HG02840 (cell line): ENCODE results near the gene ARFIP1.

Experiments
- ATAC-seq: cut with Tn5 transposase; IDR thresholded peaks from one replicate; pipeline ENCODE4 v1.9.1; 2021; ENCODE audit warnings: mild to moderate bottlenecking, moderate library complexity, moderate number of reproducible peaks; ENCODE audit not compliant: unreplicated experiment, low FRiP score

The ARFIP1 gene

DNA sequence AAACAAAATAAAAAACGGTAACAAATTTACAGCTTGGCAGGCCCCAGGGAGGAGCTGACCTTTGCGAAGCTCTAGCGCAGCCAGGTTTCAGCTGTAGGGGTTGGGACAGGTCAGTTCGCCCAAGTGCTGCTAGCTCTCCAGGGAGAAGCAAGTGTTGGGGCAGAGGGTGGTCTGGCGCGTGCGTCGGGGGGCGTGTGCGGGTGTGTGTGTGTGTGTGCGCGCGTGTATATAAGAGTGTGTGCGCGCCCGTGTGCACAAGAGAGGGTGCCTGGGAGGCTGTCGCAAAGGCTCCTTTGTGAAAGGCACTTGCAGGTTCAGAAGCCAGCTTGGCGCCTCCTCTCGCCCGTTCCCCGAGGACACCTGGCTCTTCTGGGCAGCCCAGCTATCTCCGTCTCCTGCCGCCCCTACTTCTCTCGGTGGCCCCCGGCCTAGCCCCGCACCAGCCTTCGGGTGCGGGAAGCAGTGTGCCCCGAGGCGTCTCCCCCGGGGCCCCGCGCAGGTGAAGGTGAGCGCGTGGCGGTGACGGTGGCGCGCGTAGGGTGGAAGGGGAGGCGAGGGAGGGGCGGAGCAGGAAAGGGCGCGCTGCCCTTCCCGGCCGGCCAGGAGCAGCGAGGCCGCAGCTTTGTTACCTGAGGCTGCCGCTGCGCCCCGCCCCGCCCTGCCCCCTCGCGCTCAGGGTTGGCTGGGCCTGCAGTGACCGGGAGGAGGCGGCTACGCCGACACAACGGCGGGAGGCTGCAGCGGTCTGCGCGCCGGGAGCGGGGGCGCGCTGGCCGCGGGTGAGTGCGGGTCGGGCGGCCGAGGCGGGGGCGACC lies 156.1 kb downstream of the ARFIP1 start, which contains the start of gene FHDC1:
Gene FHDC1 (plus strand): TSS at position 693 of the 815 bp plus-strand sequence. CDS start 6,735 bp downstream, outside the sequence.
- ATAC-seq = no peak

DNA sequence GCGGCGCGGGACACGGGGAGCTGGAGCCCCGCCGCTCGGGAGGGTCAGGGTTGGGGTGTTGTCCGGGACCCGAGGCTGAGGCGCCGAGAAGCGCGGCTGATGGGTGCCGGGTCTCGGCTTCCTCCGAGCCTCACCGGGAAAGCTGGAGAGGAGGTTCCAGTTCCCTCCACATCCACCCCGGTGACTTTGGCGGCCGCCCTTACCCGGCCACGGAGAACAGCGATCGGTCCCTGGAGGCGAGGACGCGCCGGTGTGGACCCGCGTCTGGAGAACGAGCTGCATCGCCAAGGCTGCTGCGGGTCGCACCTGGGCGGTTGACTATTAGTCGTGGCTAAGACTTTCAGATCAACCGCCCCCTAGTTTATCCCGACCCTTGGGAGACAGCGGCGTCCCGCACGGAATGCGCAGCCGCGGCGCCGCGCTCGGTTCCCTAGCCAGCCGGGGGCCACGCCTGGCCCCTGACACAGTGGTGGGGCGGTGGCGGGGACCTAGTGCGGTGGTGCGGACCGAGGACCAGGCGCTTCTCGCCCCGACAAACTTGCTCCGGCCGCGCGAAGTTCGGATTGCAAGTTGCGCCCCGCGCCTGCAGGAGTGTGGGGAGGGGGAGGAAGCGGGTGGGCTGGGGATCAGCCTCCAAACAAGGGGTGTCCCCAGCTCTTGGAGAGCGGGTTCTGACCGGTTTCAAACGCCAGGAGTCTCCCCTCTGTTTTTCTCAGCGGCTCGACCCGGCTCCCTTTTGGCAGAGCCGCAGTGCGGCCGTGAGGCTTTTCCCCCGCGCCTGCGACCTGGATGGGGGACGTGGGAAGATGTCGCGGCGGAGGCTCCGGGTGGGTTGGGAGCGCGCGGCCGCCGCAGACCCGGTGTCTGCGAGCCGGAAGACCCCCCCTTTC lies 156.9 kb downstream of the ARFIP1 start:
- ATAC-seq = no peak

DNA sequence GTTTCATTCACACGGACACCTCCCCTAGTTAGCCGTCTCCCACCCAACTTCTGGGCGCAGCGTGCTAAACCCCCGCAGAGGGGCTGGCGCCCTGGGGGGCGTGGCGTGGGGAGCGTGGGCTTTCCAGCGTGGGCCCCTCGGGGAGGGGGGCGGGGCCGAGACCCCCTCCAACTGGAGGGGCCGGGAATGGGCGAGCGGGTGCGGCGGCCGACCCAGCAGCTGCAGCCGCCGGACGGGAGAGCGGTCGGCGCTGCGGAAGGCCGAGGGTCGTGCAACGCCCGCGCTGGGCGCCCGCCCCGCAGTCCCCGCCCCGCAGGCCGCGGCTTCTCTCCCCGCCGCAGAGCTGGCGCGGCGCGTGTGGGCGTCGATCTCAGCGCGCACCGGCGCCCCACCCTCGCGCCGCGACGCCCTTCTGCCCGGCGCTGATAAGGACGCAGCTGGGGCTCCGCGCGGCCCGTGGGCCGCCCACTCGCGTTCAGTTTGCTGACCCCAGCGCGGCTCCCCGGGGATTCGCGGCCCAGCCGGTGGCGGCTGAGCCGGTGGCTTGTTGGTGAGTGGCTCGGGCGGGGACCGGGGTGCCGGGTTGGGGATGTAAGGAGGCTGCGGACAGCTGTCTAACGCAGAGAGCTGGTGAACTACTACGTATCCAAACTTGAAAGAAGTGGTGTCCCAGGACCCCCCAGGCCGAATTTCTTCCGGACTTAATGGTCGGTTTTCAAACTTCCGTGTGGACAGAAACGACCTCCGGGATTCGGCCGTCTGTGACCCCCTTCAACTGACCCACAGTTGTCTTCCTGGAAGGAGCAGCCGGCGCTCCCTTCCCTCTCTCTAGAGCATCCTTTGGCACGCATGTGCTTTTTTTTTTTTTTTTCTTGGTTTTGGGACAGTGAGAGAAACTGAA lies 157.8 kb downstream of the ARFIP1 start:
- ATAC-seq = no peak

DNA sequence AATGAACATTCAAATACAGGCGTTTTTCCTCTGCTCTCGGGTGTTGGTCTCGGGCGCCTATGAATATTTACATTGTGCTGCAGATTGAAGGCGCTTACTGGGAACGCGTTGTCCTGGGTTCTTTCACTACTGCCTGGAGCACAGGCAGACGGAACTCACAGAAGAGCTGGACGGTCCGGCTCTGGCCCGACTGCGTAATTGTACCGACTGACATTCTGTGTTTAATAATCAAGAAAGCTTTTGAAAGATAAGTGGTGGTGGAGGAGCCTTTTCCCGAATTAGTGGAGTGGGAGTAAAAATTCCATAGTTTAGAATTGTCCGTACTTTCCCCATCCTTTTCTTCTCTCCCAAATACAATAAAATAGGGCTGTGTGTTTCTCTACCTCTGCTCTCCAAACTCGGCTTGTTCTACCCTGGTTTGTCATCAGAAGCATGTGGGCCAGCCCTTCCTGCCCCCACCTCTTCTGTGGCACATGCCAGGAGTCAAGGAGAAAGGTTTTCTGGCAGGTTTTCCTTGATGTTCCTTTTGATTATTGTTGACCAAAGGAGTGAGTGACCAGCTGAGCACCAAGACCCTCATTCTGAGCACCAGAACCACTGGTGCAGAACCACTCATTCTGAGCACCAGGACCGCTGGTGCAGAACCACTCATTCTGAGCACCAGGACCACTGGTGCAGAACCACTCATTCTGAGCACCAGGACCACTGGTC lies 158.6 kb downstream of the ARFIP1 start:
- ATAC-seq = no peak

DNA sequence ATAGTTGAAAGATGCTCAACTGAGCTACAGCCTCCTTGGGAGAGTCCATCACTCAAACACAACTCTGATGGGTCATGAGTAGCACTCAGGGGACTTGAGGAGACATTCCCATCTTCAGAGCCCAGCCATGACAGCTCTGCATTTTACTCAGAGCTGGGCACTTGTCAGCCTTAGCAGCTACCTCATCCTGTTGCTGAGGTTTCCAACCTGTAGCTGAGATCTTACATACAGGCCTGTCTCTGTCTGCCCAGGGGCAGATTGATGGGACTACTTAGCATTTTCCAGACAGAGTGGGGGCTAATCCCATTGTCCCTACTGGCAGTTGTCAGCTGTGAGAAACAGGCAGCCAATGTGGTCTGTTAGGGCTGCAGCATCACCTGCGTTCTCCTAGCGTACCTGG lies 159.9 kb downstream of the ARFIP1 start:
- no peak for ATAC-seq

DNA sequence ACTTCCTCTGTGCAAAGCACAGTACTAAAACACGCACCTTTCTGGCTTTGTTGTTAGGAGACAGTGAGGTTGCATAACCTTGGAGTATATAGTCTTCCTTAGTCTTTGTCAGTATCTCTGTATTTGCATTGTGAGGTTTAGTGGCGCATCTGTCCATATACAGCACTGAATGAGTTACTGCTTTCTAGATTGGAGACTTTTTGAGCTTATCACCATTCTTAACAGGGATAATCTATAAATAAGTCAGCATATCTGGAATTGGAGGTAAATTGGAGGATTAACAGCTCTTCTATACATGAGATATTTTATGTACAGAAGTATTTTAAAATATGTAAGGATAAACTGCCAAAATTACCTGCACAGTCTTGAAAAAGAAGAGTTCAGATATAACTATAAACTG lies 160.7 kb downstream of the ARFIP1 start:
- no peak for ATAC-seq

DNA sequence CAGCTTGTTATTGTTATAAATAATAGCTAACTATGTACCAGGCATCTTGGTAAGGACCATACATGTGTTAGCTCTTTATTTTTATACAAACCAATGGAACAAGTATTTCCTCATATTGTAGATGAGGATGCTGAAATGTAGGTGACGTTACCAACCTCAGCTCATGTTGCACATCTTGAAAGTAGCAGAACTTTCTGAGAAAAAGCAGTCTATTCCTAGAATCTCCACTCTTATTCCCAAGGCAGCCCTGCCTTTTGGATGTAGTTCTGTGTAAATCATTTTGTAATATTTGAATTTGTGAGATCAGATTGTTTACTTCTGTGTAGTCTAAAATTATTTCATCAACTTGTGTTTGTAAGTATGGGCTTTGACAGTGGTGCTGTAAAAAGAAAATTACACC lies 161.7 kb downstream of the ARFIP1 start:
- no peak for ATAC-seq

DNA sequence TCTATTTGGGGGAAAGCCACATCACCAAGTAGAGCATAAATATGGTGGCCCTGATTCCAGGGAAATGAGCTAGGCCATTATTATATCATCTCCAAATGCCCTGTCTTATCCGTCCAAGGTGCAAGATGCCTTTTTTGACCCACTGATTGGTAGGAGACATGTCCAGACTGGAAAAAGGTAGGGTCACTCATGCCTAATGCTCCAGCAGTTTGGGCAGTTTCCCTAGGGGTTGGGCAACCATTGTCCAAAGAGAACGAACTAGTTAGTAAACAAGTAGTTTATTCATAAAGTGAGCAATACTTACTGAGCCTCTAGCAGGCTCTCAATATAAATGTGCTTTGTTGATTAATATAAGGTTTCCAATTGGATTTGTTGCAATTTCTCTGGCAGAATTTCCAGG lies 162.6 kb downstream of the ARFIP1 start:
- ATAC-seq = no peak

DNA sequence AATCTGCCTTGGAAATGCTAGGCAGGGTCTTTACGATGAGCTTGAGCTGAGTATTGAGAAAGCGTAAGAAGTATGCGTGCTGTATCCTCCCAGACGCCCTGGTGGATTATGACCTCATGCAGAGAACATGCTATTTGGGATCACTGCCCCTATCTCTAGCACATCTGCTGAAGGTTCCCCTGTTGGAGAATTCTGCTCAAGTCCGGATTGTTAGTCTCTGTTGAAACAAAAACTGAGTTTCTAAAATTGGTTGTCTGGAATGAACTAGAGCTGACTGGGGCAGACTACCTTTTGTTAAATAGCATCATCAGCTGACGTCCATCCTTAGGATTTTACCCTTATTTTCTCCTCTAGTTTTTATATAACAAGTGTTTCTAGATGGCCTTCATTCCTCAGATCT lies 163.9 kb downstream of the ARFIP1 start:
- ATAC-seq = no peak

DNA sequence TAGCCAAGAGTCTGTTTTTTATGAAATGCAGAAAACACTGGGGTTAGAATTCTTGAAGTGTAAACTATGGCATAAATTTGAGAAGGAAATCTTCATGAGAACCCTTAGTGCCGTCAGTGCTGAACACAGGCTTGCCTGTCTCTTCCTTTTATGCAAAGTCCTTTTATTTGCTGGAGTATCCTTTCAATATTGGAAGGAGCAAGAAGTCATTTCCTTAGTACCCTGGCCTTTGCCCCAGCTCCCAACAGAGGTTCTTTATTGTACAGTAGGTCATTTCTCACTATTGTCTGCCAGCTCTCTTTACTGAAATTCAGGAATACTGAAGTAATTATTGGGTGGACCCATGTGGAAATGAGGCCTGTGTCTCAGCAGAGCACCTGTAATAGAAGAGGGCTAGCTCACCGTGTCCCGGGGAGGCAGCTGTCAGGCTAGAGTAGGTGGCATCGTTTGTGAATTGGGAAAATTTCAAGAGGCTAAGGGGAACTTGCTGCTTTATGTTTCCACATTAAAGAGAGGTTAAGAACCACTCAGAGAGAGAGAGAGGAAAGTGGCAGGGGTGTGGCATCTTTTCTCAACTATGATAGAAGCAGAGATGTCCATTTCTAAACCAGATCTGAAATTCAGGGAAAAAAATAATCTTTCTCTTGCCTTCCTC lies 165.0 kb downstream of the ARFIP1 start:
- ATAC-seq = no peak

DNA sequence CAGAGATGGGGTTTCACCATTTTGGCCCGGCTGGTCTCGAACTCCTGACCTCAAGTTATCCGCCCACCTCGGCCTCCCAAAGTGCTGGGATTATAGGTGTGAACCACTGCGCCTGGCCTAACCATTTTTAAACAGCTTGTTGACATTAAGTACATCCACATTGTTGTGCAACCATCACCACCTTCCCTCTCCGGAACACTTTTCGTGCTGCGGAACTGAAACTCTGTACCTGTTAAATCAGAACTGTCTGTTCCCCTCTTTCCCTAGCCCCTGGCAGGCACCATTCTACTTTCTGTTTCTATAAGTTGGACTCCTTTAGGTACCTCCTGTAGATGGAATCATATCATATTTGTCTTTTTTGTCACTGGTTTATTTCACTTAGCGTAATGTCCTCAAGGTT lies 165.9 kb downstream of the ARFIP1 start:
- ATAC-seq = no peak

DNA sequence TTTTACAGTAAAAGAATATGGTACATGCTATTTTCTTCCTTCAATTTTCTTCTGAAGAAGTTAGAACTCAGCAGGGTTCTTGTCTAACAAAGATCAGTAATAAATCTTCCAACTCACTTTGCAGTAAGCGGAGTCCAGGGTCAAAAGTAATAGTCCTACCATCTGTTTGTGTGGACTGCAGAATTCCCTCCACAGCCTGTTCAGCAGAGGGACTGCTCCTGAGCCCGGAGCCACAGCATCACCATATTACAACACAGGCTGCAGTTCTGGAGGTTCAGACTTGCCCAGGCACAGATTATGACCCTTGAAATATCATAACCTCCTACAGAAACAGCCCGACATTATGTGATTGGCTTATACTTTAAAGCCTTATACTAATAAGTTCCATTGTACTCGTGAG lies 166.7 kb downstream of the ARFIP1 start:
- ATAC-seq = no peak

DNA sequence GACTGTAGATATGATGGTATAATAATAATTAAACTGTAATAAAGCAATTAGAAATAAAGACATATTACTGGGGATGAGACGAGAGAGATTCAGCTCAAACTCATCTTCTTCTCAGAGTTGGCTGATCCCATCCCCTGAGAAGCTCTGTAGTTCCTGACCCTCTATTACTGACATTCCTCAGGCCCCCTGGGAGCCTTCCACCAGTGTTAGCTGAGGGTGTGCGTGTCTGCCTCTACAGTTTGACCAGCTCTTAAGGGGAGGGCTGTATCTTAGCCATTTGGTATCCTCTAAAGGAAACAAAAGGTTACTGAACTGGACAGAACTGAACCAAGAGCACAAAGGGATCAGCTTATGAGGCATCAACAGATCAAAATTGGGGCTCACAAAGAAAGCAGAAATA lies 167.6 kb downstream of the ARFIP1 start:
- ATAC-seq = no peak

DNA sequence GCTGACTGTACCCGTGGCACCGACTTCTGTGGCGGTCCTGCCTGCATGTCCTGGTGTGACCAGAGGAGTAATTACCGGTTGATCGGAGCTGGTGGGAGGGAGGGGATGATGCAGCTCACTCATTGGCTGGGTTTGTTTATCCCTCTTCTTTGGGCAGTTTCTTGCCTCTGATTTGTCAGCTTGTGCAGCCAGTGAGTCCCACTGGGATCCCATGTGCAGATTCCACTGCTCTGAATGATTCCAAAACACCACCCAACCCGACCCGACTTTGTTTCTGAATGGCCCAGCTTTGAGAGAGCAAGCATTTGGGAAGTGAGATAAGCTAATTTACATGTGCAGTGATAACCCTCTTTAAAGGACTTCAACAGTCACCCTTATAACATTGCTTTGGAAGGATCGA lies 170.2 kb downstream of the ARFIP1 start:
- ATAC-seq = no peak

DNA sequence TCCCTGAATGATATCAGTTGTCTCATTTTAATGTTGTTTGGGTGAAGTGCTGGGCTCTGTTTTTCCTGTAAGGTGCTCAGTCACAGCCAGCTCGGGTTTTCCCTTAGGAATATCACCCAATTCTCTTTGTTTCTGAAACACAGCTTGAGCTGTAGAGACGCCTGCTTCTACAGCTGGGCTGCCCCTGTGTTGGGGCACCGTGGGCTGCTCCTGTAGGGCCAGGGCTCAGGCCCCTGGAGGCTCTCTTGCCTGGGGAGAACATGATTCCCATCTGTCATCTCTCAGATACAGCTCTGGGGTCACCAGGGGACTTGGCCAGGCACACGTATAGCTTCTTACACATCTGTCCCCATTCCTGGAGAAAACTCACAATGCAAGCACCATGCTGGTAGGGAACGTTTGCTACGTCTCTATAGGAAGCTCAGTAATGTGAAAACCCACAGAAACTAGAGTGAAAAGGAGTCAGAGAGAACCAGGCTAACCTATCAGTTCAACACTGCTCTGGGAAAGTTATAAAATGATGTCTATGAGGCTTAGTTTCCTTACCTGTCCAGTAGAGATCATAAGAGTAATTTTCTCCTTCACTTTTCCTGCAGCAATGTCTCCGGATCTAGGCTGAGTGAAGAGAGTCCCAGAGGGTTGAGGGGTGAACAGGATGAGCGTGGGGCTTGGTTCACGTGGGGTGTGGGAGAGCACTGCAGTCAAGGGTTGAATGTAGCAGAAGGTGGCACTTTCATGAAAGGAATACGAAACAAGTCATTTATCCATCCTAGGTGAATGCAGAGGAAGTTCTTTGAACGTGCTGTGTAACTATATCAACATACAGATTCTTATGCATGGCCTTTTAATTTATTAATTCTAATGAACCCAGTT lies 170.9 kb downstream of the ARFIP1 start:
- ATAC-seq = no peak

DNA sequence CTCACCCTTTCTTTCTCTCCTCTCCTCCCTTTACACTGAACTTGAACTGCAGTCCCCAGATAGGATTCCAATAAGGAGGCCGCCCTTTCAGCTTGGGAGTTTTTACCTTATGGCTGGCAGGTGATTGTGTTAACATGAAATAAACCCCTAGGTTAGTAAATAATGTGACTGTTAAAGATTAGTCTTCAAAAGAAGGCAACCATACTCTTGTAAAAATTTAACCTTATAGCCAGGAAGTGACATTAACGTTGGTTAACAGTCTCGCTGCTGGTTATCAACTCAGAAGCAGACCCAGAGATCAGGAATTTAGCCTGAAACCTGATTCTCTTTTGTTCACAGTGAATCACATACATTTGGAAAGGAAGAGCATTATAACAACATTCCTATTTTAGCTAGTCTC lies 171.6 kb downstream of the ARFIP1 start:
- no peak for ATAC-seq

DNA sequence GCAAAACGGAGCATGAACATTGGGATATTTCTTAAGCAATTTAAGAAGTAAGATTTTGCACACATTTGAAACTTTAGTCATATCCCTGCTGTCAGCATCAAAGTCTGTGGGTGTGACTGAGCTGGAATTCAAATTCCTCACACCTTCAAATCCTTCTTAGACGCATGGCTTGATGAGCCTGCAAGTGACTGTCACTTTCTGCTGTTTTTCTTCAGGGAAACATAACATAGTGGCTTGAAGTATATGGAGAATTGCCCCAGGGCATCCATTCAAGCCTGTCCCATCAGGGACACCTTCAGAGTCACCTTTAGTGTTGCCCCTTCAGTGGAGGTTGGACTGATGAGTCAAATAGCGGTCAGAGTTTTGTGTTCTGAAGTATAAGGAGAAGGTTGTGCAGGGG lies 173.8 kb downstream of the ARFIP1 start:
- ATAC-seq = no peak

DNA sequence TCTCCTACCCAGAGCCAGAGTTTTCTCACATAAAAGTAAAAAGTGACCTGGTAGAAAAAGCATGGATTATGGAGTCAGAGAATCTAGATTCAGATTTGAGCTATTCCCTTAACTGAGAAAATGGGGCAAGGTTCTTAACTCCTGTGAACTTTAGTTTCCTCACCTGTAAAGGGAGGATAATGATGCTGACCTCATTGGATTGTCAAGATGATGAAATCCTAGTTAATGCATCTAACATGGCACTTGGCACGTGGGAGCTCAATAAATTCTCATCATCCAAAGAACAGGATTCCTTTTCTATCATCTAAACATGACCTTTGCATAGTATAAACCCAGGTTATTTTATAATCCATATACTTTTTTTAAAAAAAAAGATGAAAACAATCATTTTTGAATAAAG lies 175.0 kb downstream of the ARFIP1 start:
- ATAC-seq = no peak

DNA sequence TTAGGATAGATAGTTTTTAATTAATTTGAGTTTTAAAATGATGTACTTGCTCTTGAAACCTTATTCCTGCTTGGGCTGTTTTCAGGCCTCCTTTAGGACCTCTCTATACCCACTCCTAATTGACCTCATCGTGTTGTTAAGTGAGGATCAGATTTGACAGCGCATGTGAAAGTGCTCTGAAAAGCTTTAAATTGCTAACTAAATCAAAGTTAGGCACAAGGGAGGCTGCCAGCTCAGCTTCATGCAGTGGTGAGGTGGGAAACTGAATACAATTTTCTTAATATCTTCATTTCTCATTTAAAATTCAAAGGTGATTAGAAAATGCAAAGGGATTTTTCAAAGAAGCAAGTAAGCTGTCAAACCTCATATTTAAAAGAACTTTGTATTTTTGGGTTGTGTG lies 176.4 kb downstream of the ARFIP1 start:
- no peak for ATAC-seq
